Stomach (tissue), 4 donors: ENCODE measurements around the gene ST6GALNAC3.

Source experiments
- EP300 ChIP-seq: sonication (generic); formaldehyde crosslinking; IDR thresholded peaks from one replicate; pipeline ENCODE4 v1.6.1; 2017; ENCODE audit warnings: antibody characterized with exemption
- POLR2A ChIP-seq, 4 donors: fragments of 450-650 bp; IDR thresholded peaks; one replicate each; pipeline ENCODE4 v1.6.1; 2016; ENCODE audit warnings: antibody characterized with exemption in 4 of 4, control low read depth in 2 of 4, mild to moderate bottlenecking in 1 of 4, moderate library complexity in 1 of 4
- POLR2AphosphoS5 ChIP-seq, 3 donors: sonication (generic); formaldehyde crosslinking; IDR thresholded peaks; one replicate each; pipeline ENCODE4 v1.6.1; 2016; ENCODE audit warnings: antibody characterized with exemption in 3 of 3
- TF ChIP-seq, protein P1 (sequence below), 7 experiments: fragments of 450-650 bp in 4 of 7; fragments of 200-600 bp in 3 of 7; sonication (generic) in 3 of 7; IDR thresholded peaks; one replicate each; pipeline ENCODE4 v1.5.1; 2016 to 2019; ENCODE audit warnings: antibody characterized with exemption in 7 of 7, control low read depth in 2 of 7, mild to moderate bottlenecking in 1 of 7

DNA sequence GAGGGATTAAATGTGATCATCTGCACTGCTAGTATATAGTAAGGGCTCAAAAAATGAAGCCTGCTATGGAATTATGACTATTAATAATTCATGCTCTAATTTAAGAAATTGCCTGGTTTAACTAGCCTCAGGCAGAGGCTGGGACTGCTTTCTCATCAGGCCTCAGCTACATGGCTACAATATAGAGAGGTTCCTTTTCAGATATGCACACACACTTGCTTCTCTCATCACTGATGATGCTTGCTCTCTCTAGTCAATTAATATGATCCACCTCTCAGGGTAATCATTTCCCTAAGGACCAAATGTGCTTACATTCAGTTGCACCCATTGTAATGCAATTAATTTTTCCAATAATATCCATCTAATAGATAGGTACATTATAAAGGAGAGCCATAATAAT, 467.8 kb downstream of the ST6GALNAC3 start:
- TF ChIP-seq POLR2A (IDR thresholded peaks at IDR 0.05) (no peak), POLR2AphosphoS5 (IDR thresholded peaks at IDR 0.05) (no peak), EP300 (no peak)
- TF ChIP-seq, protein P1, sequence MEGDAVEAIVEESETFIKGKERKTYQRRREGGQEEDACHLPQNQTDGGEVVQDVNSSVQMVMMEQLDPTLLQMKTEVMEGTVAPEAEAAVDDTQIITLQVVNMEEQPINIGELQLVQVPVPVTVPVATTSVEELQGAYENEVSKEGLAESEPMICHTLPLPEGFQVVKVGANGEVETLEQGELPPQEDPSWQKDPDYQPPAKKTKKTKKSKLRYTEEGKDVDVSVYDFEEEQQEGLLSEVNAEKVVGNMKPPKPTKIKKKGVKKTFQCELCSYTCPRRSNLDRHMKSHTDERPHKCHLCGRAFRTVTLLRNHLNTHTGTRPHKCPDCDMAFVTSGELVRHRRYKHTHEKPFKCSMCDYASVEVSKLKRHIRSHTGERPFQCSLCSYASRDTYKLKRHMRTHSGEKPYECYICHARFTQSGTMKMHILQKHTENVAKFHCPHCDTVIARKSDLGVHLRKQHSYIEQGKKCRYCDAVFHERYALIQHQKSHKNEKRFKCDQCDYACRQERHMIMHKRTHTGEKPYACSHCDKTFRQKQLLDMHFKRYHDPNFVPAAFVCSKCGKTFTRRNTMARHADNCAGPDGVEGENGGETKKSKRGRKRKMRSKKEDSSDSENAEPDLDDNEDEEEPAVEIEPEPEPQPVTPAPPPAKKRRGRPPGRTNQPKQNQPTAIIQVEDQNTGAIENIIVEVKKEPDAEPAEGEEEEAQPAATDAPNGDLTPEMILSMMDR (IDR thresholded peaks at IDR 0.05) = no peak
